ENCODE results near the gene TCEA3. TPM values are rescaled to one million over a fixed set of nuclear protein-coding genes. Genes with fewer than 3 reads are reported as not detected.

TCEA3 gene
- polyA plus RNA-seq (2014; cell fraction: cytosol; rRNA removed), result 3.1 and 3.5 TPM in 2 replicates
- 1.3 and 7.9 TPM in 2 replicates for polyA plus RNA-seq (2014; cell fraction: nucleus; rRNA removed)

DNA sequence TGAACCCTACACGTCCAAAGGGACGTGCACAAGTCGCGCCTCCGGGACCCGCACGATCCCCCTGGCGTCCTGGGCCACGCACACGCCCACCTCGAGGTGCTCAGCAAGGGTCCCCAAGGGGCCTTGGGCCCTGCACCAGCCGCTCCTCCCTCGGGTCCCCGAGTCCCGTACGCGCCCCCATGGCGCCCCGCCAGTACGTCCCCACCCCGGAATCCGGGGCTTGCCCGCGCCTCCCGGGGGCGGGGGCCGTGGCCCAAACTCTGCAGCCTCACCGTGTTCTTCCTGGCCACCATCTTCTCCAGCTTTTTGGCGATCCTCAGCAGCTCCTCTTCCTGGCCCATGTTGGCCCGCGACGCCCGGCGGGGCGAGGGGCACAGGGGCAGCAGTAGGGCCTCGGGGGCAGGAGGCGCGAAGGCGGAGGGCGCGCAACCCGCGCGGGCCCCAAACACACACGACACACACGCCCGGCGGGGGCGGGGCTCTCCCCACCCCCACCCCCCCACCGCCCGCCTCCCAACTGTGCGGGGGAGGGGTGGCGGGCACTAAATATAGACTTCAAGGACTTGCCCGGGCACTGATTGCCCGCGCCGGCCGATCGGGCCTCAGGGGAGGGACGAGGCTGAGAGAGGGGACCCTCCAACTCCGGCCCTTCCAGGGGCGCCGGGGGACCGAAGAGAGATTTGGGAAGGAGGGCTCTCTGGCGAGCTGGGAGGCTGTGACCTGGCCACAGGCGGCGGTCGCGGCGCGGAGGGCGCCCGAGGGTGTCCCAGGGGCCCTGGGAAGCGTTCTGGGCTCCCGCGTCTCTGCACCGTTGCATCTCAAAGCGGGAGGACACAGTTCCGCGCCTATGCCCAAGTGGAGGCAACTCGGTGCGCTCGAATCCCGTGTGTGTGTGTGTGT, at the start of gene TCEA3:
Gene TCEA3, minus strand, starts transcription at position 456 of the 900 bp plus-strand sequence. Its CDS starts 115 bp downstream, at position 341.
- no peak for DNase-seq (ENCODE audit: low spot score)

DNA sequence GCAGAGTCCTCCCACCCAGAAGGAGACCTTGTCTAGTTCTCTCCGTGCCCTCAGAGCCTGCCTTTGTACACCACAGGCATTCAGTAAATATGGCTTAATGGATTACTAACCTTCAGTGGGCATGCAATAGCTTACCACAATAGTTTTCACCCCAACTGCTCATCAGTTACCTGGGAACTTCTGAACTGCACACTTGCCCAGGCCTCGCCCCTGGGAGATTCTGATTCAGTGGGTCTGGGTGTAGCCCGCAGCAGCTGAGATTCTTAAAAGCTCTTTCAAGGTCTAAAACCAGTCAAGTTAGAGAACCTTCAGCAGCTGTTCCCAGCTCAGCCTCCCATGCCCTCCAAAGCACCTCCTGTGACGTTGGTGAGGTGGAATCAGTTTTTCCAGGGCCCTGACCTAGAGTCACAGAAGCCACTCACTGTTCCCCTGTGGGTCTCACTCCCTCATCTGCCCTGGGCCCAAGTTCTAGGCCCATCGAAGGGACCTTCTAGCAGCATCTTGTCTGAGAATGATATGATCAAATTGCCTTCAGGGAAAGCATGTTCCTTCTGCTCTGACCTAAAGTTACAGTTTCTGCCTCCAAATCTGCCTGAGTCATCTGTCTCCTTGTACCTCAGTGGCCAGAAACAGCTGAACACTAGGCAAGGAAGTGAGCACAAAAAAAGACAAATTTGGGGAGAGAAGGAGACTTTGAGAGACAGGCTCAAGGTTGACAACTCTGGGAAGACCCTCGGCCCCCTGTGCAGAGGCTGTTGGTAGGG, 48.7 kb upstream of the TCEA3 start:
- no peak for DNase-seq (ENCODE audit: low spot score)

- no peak for DNase-seq (ENCODE audit: low spot score)
Measured at GRCh38 chr1:23472351-23473036, 47.9 kb upstream of the TCEA3 start.

DNA sequence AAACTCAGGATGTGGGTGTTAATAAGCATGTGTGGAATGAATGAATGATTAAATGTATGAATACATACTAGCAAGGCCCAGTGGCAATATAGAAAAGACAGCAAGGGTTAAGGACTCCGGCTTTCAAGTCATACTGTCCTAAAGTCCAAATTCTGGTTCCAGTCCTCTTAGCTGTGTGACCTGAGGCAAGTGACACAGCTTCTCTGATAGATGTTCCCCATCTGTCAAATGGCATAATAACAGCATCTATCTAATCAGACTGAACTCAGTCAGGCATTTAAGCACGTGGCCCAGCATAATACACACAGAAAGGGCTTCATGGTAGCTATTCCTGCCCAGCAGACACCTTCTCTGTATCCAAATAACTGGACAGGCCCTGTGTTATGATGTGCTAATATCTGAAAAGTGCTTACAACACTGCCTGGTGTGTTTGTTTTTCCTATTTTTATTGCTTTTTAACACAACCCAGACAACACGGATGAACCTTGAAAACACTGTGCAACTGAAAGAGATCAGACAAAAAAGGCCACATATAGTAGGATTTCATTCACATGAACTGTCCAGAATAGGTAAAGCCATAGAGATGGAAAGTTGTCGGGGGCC, 47.0 kb upstream of the TCEA3 start:
- DNase-seq (ENCODE audit: low spot score), result no peak

DNA sequence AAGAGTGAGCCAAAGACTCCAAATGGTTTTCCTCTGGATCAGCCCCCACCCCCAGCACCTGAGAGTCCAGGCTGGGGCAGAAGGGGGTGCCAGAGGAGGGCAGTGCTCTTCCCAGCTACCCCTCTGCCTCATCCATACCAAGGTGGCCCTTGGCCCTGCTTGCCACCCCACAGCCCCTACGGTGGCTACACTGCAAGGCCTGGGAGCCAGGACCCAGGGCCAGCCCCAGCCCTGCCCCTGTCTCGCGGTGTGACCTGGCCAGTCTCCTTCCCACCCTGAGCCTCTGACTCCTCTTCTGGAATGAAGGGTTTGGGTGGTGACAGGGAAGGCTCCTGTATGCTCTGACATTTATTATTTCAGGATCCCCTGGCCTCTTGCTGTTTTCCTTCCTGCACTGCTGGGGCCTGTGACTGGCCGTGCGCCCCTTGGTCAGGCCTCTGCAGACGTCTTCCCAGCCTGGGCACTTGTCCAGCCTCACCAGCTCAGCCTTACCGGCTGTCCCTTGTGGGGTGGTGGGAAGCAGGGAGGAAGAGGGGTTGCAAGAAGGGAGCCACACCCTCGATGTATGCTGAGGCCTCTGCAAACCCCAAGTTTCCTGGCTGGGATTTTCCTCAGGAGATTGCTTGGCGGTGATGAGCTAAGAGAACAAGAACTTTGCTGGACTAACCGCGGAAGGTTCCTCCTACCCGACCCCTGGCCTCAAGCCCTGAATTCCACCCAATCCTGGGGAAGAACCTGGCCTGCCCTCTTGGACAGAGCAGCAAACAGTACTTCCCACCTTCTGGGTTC, 45.9 kb upstream of the TCEA3 start:
- DNase-seq (ENCODE audit: low spot score), result no peak

- no peak for DNase-seq (ENCODE audit: low spot score)
Measured at GRCh38 chr1:23469372-23469982, 44.9 kb upstream of the TCEA3 start.

DNA sequence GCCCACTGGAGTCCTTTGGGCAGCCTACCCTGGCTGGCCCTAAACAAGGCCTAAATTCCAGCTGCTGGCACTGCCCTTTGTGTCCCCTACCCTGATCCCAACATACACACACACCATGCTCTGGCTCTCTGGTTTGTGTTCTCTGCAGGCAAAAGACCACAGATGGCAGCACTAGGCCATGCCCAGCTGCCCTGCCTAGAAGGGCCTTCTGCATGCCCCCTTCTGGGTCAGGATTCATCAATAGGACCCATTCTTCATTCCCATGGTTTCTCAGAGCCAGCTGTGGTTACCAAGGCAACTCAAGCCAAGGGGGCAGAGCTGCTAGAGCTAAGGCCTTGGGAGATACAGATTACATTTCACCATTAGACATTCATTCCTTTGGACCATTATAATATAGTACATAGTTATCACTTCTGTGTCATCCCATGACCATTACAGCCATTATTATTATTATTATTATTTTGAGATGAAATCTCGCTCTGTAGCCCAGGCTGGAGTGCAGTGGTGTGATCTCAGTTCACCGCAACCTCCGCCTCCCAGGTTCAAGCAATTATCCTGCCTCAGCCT, 42.0 kb upstream of the TCEA3 start:
- DNase-seq (ENCODE audit: low spot score), result no peak

- no peak for DNase-seq (ENCODE audit: low spot score)
Measured at GRCh38 chr1:23463286-23463685, 38.7 kb upstream of the TCEA3 start.

DNA sequence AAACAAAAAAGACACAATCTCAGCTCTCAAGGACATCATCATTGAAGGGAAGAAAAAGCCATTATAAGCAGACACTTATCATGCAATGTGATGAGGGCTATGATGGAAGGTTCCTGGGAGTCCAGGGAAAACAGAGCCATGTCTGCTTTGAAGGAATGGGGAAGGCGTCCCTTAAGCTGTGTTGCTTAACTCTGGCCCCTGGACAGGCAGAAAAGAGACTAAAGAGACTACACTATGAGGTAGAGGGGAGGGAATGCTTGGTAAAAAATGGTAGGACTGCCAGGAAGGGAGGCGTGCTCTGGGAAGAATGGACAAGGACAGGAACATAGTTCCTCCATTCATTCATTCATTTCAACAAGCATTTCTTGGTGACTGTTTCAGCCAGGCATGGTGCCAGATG, 38.2 kb upstream of the TCEA3 start:
- DNase-seq (ENCODE audit: low spot score), result no peak

- DNase-seq (ENCODE audit: low spot score), result no peak
Measured at GRCh38 chr1:23461050-23461449, 36.5 kb upstream of the TCEA3 start.

DNA sequence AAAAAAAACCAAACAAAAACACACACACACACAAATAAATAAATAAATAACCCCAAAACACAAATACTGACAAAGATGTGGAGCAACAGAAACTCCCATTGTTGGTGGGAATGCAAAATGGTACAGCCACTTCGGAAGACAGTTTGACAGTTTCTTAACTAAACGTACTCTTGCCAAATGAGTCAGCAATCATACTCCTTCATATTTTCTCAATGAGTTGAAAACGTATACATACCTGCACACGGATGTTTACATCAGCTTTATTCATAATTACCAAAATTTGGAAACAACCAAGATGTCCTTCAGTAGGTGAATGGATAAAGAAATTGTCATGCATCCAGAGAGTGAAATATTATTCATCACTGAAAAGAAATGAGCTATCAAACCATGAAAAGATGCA, 36.0 kb upstream of the TCEA3 start:
- DNase-seq (ENCODE audit: low spot score), result no peak

- no peak for DNase-seq (ENCODE audit: low spot score)
Measured at GRCh38 chr1:23459338-23459757, 34.8 kb upstream of the TCEA3 start.

GRCh38 chr1:23456226-23456625, 31.7 kb upstream of the TCEA3 start:
- no peak for DNase-seq (ENCODE audit: low spot score)

DNA sequence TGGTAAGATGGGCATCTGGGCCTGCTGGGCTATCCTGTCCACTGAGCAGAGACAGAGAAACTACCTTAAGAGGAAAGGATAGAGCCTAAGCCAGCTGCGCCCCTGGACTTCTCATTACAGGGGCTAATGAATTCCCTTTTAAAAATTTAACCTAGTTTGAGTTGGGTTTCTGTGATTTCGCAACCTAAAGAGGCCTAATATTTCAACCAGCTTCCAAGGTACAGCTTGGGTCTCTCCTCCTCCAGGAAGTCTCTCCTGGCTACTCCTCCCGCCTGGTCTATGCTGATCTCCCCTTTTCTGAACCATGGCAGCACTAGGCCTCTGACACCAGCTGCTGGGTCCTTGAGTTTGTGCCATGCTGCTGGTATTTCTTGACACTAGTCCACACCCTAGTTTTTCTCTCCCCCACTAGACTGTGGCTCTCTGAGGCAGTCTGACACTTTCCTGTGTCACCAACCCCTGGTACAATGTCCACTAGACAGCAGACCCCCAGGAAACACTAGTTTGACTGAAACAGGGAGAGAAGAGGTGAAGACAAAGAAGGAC, 29.0 kb upstream of the TCEA3 start:
- no peak for DNase-seq (ENCODE audit: low spot score)

- DNase-seq (ENCODE audit: low spot score), result peak; percentile 18
Measured at GRCh38 chr1:23452011-23452411, 27.5 kb upstream of the TCEA3 start.

GRCh38 chr1:23451441-23451840, 26.9 kb upstream of the TCEA3 start:
- no peak for DNase-seq (ENCODE audit: low spot score)

- DNase-seq (ENCODE audit: low spot score), result no peak
Measured at GRCh38 chr1:23450894-23451293, 26.3 kb upstream of the TCEA3 start.

GRCh38 chr1:23449958-23450357, 25.4 kb upstream of the TCEA3 start:
- no peak for DNase-seq (ENCODE audit: low spot score)

DNA sequence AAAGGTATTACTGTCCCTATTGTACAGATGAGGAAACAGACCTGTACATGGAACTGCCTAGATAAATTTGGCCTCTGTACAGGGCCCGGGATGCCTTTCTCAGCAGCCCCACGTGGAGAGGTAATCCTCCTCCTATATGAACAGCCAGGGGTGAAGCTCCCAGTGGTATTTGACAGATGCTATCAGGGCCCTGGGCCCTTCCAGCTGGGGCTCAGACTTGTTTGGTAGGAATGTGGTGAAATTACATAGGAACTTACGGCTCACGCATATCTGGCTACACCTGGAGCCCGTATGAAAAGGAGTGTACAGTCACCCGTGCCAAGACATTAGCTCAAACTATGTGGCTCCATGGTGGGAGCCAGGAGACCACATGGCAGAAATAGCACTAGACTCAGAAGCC, 24.8 kb upstream of the TCEA3 start:
- no peak for DNase-seq (ENCODE audit: low spot score)

- DNase-seq (ENCODE audit: low spot score), result no peak
Measured at GRCh38 chr1:23448846-23449245, 24.3 kb upstream of the TCEA3 start.

Measured in SK-N-DZ (cell line).